Amniotic epithelial cell (primary cell): ENCODE results near the gene SAFB2.
A peak's percentile ranks its signal among the peaks of the same experiment; 100 is the strongest.

Source experiments
- DNase-seq: peaks from one replicate; pipeline ENCODE4 v3.0.0-alpha.2; 2010; ENCODE audit warnings: low read depth

The SAFB2 gene

GRCh38 chr19:5579697-5580096, 42.9 kb downstream of the SAFB2 start:
- DNase-seq: no peak

- DNase-seq: no peak
Observed at GRCh38 chr19:5579286-5579685, 43.3 kb downstream of the SAFB2 start.

GRCh38 chr19:5578097-5578846, 44.3 kb downstream of the SAFB2 start:
- DNase-seq: peak; percentile 17

GRCh38 chr19:5575590-5575989, 47.0 kb downstream of the SAFB2 start:
- DNase-seq: no peak

GRCh38 chr19:5572556-5573286, 49.9 kb downstream of the SAFB2 start:
- DNase-seq: no peak

GRCh38 chr19:5571777-5572176, 50.8 kb downstream of the SAFB2 start:
- DNase-seq: no peak

- no peak for DNase-seq
Observed at GRCh38 chr19:5567970-5568407, 54.6 kb downstream of the SAFB2 start.

- DNase-seq: no peak
Observed at GRCh38 chr19:5567360-5567969, 55.1 kb downstream of the SAFB2 start, which contains the start of gene TINCR. TSS of gene TINCR (minus strand) at chr19:5567953.

- DNase-seq: no peak
Observed at GRCh38 chr19:5564930-5565329, 57.6 kb downstream of the SAFB2 start.

GRCh38 chr19:5563935-5564612, 58.5 kb downstream of the SAFB2 start:
- DNase-seq: peak; percentile 8

- DNase-seq: no peak
Observed at GRCh38 chr19:5563008-5563431, 59.6 kb downstream of the SAFB2 start.

GRCh38 chr19:5562280-5562679, 60.3 kb downstream of the SAFB2 start:
- DNase-seq: no peak

GRCh38 chr19:5561559-5561958, 61.0 kb downstream of the SAFB2 start:
- DNase-seq: no peak

GRCh38 chr19:5560156-5560555, 62.4 kb downstream of the SAFB2 start:
- no peak for DNase-seq

GRCh38 chr19:5559804-5560133, 62.8 kb downstream of the SAFB2 start:
- no peak for DNase-seq

GRCh38 chr19:5558101-5558621, 64.4 kb downstream of the SAFB2 start:
- no peak for DNase-seq

GRCh38 chr19:5557691-5558090, 64.9 kb downstream of the SAFB2 start:
- no peak for DNase-seq

GRCh38 chr19:5554828-5555227, 67.7 kb downstream of the SAFB2 start:
- no peak for DNase-seq

- no peak for DNase-seq
Observed at GRCh38 chr19:5553892-5554291, 68.7 kb downstream of the SAFB2 start.

- DNase-seq: peak; percentile 48
Observed at GRCh38 chr19:5547881-5548280, 74.7 kb downstream of the SAFB2 start.

GRCh38 chr19:5545984-5546383, 76.6 kb downstream of the SAFB2 start:
- DNase-seq: no peak

GRCh38 chr19:5545051-5545450, 77.5 kb downstream of the SAFB2 start:
- no peak for DNase-seq
